Tibial nerve (tissue), 4 donors: ENCODE measurements around the gene SLC9A4. TPM values are rescaled to one million over a fixed set of nuclear protein-coding genes. Genes with fewer than 3 reads are reported as not detected.

Experiments
- DNase-seq, 2 donors: peaks; one replicate each; pipeline ENCODE4 v3.0.0-alpha.2; 2019; ENCODE audit warnings: low spot score in 2 of 2
- H3K27ac ChIP-seq, 4 donors: fragments of 200-600 bp; sonication (generic) in 3 of 4; one replicate each; pipeline ENCODE4 v1.5.1; 2017 to 2019; ENCODE audit warnings: mild to moderate bottlenecking in 1 of 4
- H3K27me3 ChIP-seq, 2 donors: fragments of 200-600 bp; sonication (generic) in 1 of 2; one replicate each; pipeline versions ENCODE4 v1.5.1 to v1.6.0; 2017 to 2019
- H3K36me3 ChIP-seq, 3 donors: fragments of 200-600 bp; sonication (generic); one replicate each; pipeline ENCODE4 v1.5.1; 2018 to 2019
- H3K4me1 ChIP-seq, 4 donors: fragments of 200-600 bp; sonication (generic) in 3 of 4; one replicate each; pipeline ENCODE4 v1.5.1; 2017 to 2019
- H3K4me3 ChIP-seq, 4 donors: fragments of 200-600 bp; sonication (generic) in 3 of 4; one replicate each; pipeline ENCODE4 v1.5.1; 2017 to 2019; ENCODE audit warnings: mild to moderate bottlenecking in 1 of 4, moderate library complexity in 1 of 4
- H3K9me3 ChIP-seq, 4 donors: fragments of 200-600 bp; sonication (generic) in 3 of 4; one replicate each; pipeline ENCODE4 v1.5.1; 2017 to 2019
- CTCF ChIP-seq, 5 experiments: fragments of 200-600 bp in 3 of 5; fragments of 450-650 bp in 2 of 5; sonication (generic) in 3 of 5; IDR thresholded peaks; one replicate each; pipeline ENCODE4 v1.5.1; 2016 to 2019; ENCODE audit warnings: antibody characterized with exemption in 5 of 5, mild to moderate bottlenecking in 3 of 5, moderate library complexity in 2 of 5
- EP300 ChIP-seq, 2 donors: sonication (generic); formaldehyde crosslinking; IDR thresholded peaks; one replicate each; pipeline ENCODE4 v1.6.1; 2017; ENCODE audit warnings: antibody characterized with exemption in 2 of 2, mild to moderate bottlenecking in 1 of 2
- POLR2A ChIP-seq, 2 donors: fragments of 450-650 bp; IDR thresholded peaks; one replicate each; pipeline ENCODE4 v1.6.1; 2017; ENCODE audit warnings: antibody characterized with exemption in 2 of 2, mild to moderate bottlenecking in 2 of 2, moderate library complexity in 2 of 2
- WGBS, 2 donors: methylation state at CpG; one replicate each; pipeline ENCODE4 v1.1.5; 2018; 5-methylcytosine and 5-hydroxymethylcytosine counted together
- total RNA-seq, 4 donors: library from RNA; depleted of rRNA; stranded (reverse); fragments of >200 nt; gene quantifications; one replicate each; pipeline ENCODE4 v1.1.0, GENCODE V29; 2016

SLC9A4 gene
- total RNA-seq, 4 donors from 2014 or later, result 0.30 TPM; not detected in 3

GRCh38 chr2:102512161-102512560 lies 39.1 kb downstream of the SLC9A4 start:
- TF ChIP-seq POLR2A (IDR thresholded peaks at IDR 0.05), result no peak
- TF ChIP-seq EP300 (IDR thresholded peaks at IDR 0.05), result no peak
- no peak for TF ChIP-seq CTCF (IDR thresholded peaks at IDR 0.05)
- H3K27ac ChIP-seq, result no peak overlapping the region
- 58 to 75% methylated on average over 4 of the region's 4 CpGs for WGBS, 2 donors
- no peaks in the 10 kb centered on the region for H3K4me1 ChIP-seq
- no peaks in the 10 kb centered on the region for H3K36me3 ChIP-seq
- no peaks in the 10 kb centered on the region for H3K27me3 ChIP-seq
- no peaks in the 10 kb centered on the region for H3K9me3 ChIP-seq
- H3K4me3 ChIP-seq, result no peak overlapping the region
- DNase-seq, result no peak

- 81 to 92% methylated on average over 11 of the region's 11 CpGs for WGBS, 2 donors
- Histone ChIP-seq H3K27me3 (no peaks in the 10 kb centered on the region), H3K4me1 (no peaks in the 10 kb centered on the region), H3K4me3 (no peak overlapping the region), H3K9me3 (no peaks in the 10 kb centered on the region), H3K27ac (no peak overlapping the region), H3K36me3 (no peaks in the 10 kb centered on the region)
- TF ChIP-seq CTCF (IDR thresholded peaks at IDR 0.05) (no peak), POLR2A (IDR thresholded peaks at IDR 0.05) (no peak), EP300 (IDR thresholded peaks at IDR 0.05) (no peak)
- DNase-seq, result no peak
Observed at GRCh38 chr2:102513355-102513939, 40.4 kb downstream of the SLC9A4 start.

- H3K36me3 ChIP-seq, result no peaks in the 10 kb centered on the region
- no peak for TF ChIP-seq EP300 (IDR thresholded peaks at IDR 0.05)
- TF ChIP-seq POLR2A (IDR thresholded peaks at IDR 0.05), result no peak
- no peak for TF ChIP-seq CTCF (IDR thresholded peaks at IDR 0.05)
- no peak overlapping the region for H3K4me3 ChIP-seq
- H3K27ac ChIP-seq, result no peak overlapping the region
- no peaks in the 10 kb centered on the region for H3K27me3 ChIP-seq
- no peak for DNase-seq
- 65 to 69% methylated on average over 7 of the region's 7 CpGs for WGBS, 2 donors
- no peaks in the 10 kb centered on the region for H3K4me1 ChIP-seq
- no peaks in the 10 kb centered on the region for H3K9me3 ChIP-seq
Observed at GRCh38 chr2:102514061-102514785, 41.2 kb downstream of the SLC9A4 start.

GRCh38 chr2:102515851-102516250 lies 42.8 kb downstream of the SLC9A4 start:
- Histone ChIP-seq H3K9me3 (no peaks in the 10 kb centered on the region), H3K27me3 (no peaks in the 10 kb centered on the region), H3K27ac (no peak overlapping the region), H3K4me3 (no peak overlapping the region), H3K4me1 (no peaks in the 10 kb centered on the region), H3K36me3 (no peaks in the 10 kb centered on the region)
- TF ChIP-seq POLR2A (IDR thresholded peaks at IDR 0.05), result no peak
- no peak for TF ChIP-seq EP300 (IDR thresholded peaks at IDR 0.05)
- TF ChIP-seq CTCF (IDR thresholded peaks at IDR 0.05), result no peak
- no peak for DNase-seq
- WGBS, 2 donors, result 72 to 80% methylated on average over 5 of the region's 5 CpGs

- DNase-seq, result no peak
- Histone ChIP-seq H3K27me3 (no peaks in the 10 kb centered on the region), H3K36me3 (no peaks in the 10 kb centered on the region), H3K4me3 (no peak overlapping the region), H3K27ac (no peak overlapping the region), H3K4me1 (no peaks in the 10 kb centered on the region), H3K9me3 (no peaks in the 10 kb centered on the region)
- 79 to 83% methylated on average over 3 of the region's 3 CpGs for WGBS, 2 donors
- TF ChIP-seq CTCF (IDR thresholded peaks at IDR 0.05), result no peak
Observed at GRCh38 chr2:102518170-102518569, 45.1 kb downstream of the SLC9A4 start.
